ENCODE data around the gene UQCRH.
"Not testable (repeated sequence)": the region's sequence is repeated elsewhere in the genome, so short reads cannot be mapped to it uniquely, and the experiment has no call there.

Gene UQCRH

DNA sequence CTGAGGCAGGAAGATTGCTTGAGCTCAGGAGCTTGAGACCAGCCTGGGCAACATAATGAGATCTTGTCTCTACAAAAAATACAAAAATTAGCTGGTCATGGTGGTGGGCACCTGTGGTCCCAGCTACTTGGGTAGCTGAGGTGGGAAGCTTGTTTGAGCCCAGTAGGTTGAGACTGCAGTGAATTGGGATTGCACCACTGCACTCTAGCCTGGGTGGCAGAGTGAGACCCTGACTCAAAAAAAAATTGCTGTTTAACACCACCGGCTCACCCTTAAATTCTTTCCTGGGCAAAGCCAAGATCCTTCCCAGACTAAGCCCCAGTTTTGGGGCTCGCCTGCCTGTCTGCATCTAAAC, 30.5 kb downstream of the UQCRH start:
- H3K36me3 ChIP-seq (replicated peaks; ENCODE audit: low read depth, low read length) = peaks cover 4% of the 10 kb centered on the region
- H3K9me3 ChIP-seq (ENCODE audit: insufficient read depth, low read length) = no peaks in the 10 kb centered on the region
- peaks cover 42% of the 10 kb centered on the region for H3K79me2 ChIP-seq (ENCODE audit: low read length)
- H2AFZ ChIP-seq (ENCODE audit: low read depth, low read length) = no peak overlapping the region
- peak overlapping the region; percentile 19; the same call in 1 of the 2 replicates for H3K9ac ChIP-seq (ENCODE audit: low read length)
- TF ChIP-seq, protein P1, sequence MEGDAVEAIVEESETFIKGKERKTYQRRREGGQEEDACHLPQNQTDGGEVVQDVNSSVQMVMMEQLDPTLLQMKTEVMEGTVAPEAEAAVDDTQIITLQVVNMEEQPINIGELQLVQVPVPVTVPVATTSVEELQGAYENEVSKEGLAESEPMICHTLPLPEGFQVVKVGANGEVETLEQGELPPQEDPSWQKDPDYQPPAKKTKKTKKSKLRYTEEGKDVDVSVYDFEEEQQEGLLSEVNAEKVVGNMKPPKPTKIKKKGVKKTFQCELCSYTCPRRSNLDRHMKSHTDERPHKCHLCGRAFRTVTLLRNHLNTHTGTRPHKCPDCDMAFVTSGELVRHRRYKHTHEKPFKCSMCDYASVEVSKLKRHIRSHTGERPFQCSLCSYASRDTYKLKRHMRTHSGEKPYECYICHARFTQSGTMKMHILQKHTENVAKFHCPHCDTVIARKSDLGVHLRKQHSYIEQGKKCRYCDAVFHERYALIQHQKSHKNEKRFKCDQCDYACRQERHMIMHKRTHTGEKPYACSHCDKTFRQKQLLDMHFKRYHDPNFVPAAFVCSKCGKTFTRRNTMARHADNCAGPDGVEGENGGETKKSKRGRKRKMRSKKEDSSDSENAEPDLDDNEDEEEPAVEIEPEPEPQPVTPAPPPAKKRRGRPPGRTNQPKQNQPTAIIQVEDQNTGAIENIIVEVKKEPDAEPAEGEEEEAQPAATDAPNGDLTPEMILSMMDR (IDR thresholded peaks at IDR 0.05; ENCODE audit: low read depth, low read length) = no peak
- no peak for TF ChIP-seq EZH2phosphoT487 (IDR thresholded peaks at IDR 0.05; ENCODE audit: low read depth)
- peak overlapping the region; percentile 28; the same call in 1 of the 2 replicates for H3K4me3 ChIP-seq (ENCODE audit: low read length)
- peak overlapping the region; percentile 100 for H3K27ac ChIP-seq (ENCODE audit: low read length)
- no peaks in the 10 kb centered on the region for H3K27me3 ChIP-seq (ENCODE audit: low read depth, low read length)
- peak overlapping the region; percentile 95 for H3K4me2 ChIP-seq (ENCODE audit: low read length)
- H3K4me1 ChIP-seq (ENCODE audit: low read length) = peaks cover 33% of the 10 kb centered on the region
- H4K20me1 ChIP-seq (ENCODE audit: insufficient read depth, low read length) = no peaks in the 10 kb centered on the region

DNA sequence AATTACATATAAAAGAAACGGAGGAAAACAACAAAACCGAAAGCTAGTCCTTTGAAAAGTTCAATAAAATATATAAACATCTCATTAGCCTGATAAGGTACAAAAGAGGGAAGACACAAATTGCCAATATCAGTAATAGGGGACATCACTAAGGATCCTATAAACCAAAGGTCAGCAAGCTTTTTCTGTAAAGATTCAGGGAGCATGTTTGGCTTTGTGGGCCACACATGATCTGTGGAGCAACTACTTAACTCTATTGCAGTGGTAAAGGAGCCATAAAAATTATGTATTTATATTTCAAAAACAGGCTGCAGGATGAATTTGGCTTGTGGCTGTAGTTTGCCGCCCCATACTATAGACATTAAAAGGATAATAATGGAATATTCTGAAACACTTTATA, 31.6 kb downstream of the UQCRH start:
- peaks cover 4% of the 10 kb centered on the region for H3K36me3 ChIP-seq (replicated peaks; ENCODE audit: low read depth, low read length)
- peaks cover 34% of the 10 kb centered on the region for H3K79me2 ChIP-seq (ENCODE audit: low read length)
- no peak overlapping the region for H2AFZ ChIP-seq (ENCODE audit: low read depth, low read length)
- H3K4me2 ChIP-seq (ENCODE audit: low read length) = no peak overlapping the region
- H4K20me1 ChIP-seq (ENCODE audit: insufficient read depth, low read length) = no peaks in the 10 kb centered on the region
- peaks cover 36% of the 10 kb centered on the region for H3K4me1 ChIP-seq (ENCODE audit: low read length)
- H3K27ac ChIP-seq (ENCODE audit: low read length) = no peak overlapping the region
- no peaks in the 10 kb centered on the region for H3K9me3 ChIP-seq (ENCODE audit: insufficient read depth, low read length)
- no peak overlapping the region for H3K9ac ChIP-seq (ENCODE audit: low read length)
- H3K27me3 ChIP-seq (ENCODE audit: low read depth, low read length) = no peaks in the 10 kb centered on the region
- no peak overlapping the region for H3K4me3 ChIP-seq (ENCODE audit: low read length)
- TF ChIP-seq, protein P1 (IDR thresholded peaks at IDR 0.05; ENCODE audit: low read depth, low read length) = no peak
- no peak for TF ChIP-seq EZH2phosphoT487 (IDR thresholded peaks at IDR 0.05; ENCODE audit: low read depth)

GRCh38 chr1:46337409-46337808, 33.9 kb downstream of the UQCRH start:
- not testable (repeated sequence) for H3K36me3 ChIP-seq (replicated peaks; ENCODE audit: low read depth, low read length)

DNA sequence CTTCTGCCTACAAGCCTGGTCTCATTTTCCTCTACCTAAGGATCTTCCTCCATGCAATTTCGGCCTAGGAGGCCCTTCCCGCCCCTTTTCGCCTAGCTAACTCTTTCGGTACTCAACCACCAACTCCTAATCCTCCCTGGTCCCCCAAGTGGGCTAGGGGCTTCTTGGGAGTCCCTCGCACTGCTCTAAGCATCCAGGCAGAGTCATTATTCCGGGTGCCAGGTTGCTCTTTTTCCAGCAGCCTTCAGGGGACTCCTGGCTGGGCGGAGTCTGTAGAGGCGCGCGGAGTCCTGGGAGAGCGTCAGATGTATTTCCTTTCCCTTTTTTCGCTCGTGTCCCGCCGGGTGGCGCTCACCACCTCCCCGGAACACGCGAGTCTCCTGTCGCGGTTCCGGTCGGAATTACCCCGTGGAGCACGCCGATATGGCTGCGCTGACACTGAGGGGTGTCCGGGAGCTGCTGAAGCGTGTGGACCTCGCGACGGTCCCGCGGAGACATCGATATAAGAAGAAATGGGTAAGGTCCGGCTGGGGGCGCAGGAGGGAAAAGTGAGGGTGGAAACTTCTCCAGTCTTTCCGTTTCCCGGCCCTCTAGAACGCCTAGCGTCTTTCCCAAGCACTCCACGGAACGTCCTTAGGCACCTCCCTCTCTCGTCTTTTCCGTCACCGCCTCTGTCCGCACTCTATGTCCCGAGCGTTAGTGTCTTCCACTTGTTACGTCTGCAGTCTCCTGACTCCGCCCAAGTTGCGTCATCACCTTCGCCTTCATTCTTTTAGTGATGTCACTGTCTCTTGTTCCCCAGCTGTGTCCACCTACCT, 37.1 kb downstream of the UQCRH start, which contains the start of gene NSUN4:
TSS of gene NSUN4 (plus strand) at position 404 of the 818 bp plus-strand sequence. CDS start at position 424, 20 bp downstream.
- peaks cover 39% of the 10 kb centered on the region for H3K79me2 ChIP-seq (ENCODE audit: low read length)
- TF ChIP-seq, protein P1 (IDR thresholded peaks at IDR 0.05; ENCODE audit: low read depth, low read length) = peak; percentile 57
- TF ChIP-seq EZH2phosphoT487 (IDR thresholded peaks at IDR 0.05; ENCODE audit: low read depth) = no peak

More at GRCh38 chr1:46337409-46337808, 33.9 kb downstream of the UQCRH start:
- H4K20me1 ChIP-seq (ENCODE audit: insufficient read depth, low read length); H3K27ac ChIP-seq (ENCODE audit: low read length); H3K9me3 ChIP-seq (ENCODE audit: insufficient read depth, low read length); H2AFZ ChIP-seq (ENCODE audit: low read depth, low read length); H3K9ac ChIP-seq (ENCODE audit: low read length); H3K4me3 ChIP-seq (ENCODE audit: low read length); H3K4me2 ChIP-seq (ENCODE audit: low read length); H3K27me3 ChIP-seq (ENCODE audit: low read depth, low read length): not testable (repeated sequence)
- Histone ChIP-seq H3K79me2 (ENCODE audit: low read length) (peaks cover 37% of the 10 kb centered on the region), H3K4me1 (ENCODE audit: low read length) (peaks cover 44% of the 10 kb centered on the region)

More for the DNA sequence above, 37.1 kb downstream of the UQCRH start, which contains the start of gene NSUN4:
- Histone ChIP-seq H3K9me3 (ENCODE audit: insufficient read depth, low read length) (no peaks in the 10 kb centered on the region), H3K9ac (ENCODE audit: low read length) (peak within 1 kb of the TSS; percentile 100), H3K4me1 (ENCODE audit: low read length) (peaks cover 21% of the 10 kb centered on the region), H3K4me2 (ENCODE audit: low read length) (peak within 1 kb of the TSS; percentile 100), H3K4me3 (ENCODE audit: low read length) (peak within 1 kb of the TSS; percentile 100), H3K36me3 (replicated peaks; ENCODE audit: low read depth, low read length) (peaks cover 11% of the 10 kb centered on the region), H3K27me3 (ENCODE audit: low read depth, low read length) (no peaks in the 10 kb centered on the region), H3K27ac (ENCODE audit: low read length) (peak within 1 kb of the TSS; percentile 93), H2AFZ (ENCODE audit: low read depth, low read length) (peak within 1 kb of the TSS; percentile 42), H4K20me1 (ENCODE audit: insufficient read depth, low read length) (no peaks in the 10 kb centered on the region)

Data from OCI-LY3 (cell line).